Mucosa of rectum (tissue), 2 donors: Measurements from ENCODE around the gene DDB1.

Source experiments
- H3K27ac ChIP-seq, 2 donors: one replicate each; pipeline ENCODE4 v1.7.0; 2013; ENCODE audit warnings: inconsistent platforms in 2 of 2, low read depth in 2 of 2, low read length in 2 of 2
- H3K27me3 ChIP-seq, 2 donors: one replicate each; pipeline ENCODE4 v1.7.0; 2013; ENCODE audit warnings: low read length in 2 of 2; ENCODE audit not compliant: control insufficient read depth in 2 of 2, insufficient read depth in 2 of 2
- H3K36me3 ChIP-seq, 2 donors: one replicate each; pipeline ENCODE4 v1.7.0; 2013; ENCODE audit warnings: low read length in 2 of 2; ENCODE audit not compliant: control insufficient read depth in 2 of 2, insufficient read depth in 2 of 2
- H3K4me1 ChIP-seq, 2 donors: one replicate each; pipeline ENCODE4 v1.7.0; 2013; ENCODE audit warnings: low read length in 2 of 2, mild to moderate bottlenecking in 1 of 2; ENCODE audit not compliant: control insufficient read depth in 2 of 2, insufficient read depth in 2 of 2
- H3K4me3 ChIP-seq, 2 donors: one replicate each; pipeline ENCODE4 v1.7.0; 2013; ENCODE audit warnings: low read length in 2 of 2
- H3K9ac ChIP-seq, 2 donors: one replicate each; pipeline ENCODE4 v1.7.0; 2013; ENCODE audit warnings: low read length in 2 of 2, low read depth in 1 of 2, mild to moderate bottlenecking in 1 of 2
- H3K9me3 ChIP-seq, 2 donors: one replicate each; pipeline ENCODE4 v1.7.0; 2013; ENCODE audit warnings: low read length in 2 of 2; ENCODE audit not compliant: control insufficient read depth in 2 of 2
- donor health status: healthy.
- donor health status: Normal muscosa, but diverticular disease.

The DDB1 gene

GRCh38 chr11:61336171-61336935, 3.4 kb upstream of the DDB1 start:
- peak overlapping the region; percentile 14 to 49 for H3K9ac ChIP-seq
- H3K27ac ChIP-seq: peak overlapping the region; percentile 50 to 74

GRCh38 chr11:61335355-61335710, 2.4 kb upstream of the DDB1 start:
- no peak overlapping the region for H3K27ac ChIP-seq
- H3K4me1 ChIP-seq: peaks cover 20 to 21% of the 10 kb centered on the region in 2 donors
- H3K9ac ChIP-seq: no peak overlapping the region
- no peak overlapping the region for H3K4me3 ChIP-seq
- H3K9me3 ChIP-seq: no peaks in the 10 kb centered on the region
- H3K27me3 ChIP-seq: no peaks in the 10 kb centered on the region
- peaks cover 0 to 13% of the 10 kb centered on the region in 2 donors for H3K36me3 ChIP-seq

More at GRCh38 chr11:61336171-61336935, 3.4 kb upstream of the DDB1 start:
- H3K36me3 ChIP-seq: peaks cover 0 to 16% of the 10 kb centered on the region in 2 donors
- H3K4me1 ChIP-seq: peaks cover 18 to 20% of the 10 kb centered on the region in 2 donors
- no peaks in the 10 kb centered on the region for H3K9me3 ChIP-seq
- H3K4me3 ChIP-seq: no peak overlapping the region
- H3K27me3 ChIP-seq: no peaks in the 10 kb centered on the region

GRCh38 chr11:61334434-61335354, 1.8 kb upstream of the DDB1 start:
- no peaks in the 10 kb centered on the region for H3K9me3 ChIP-seq
- H3K9ac ChIP-seq: no peak overlapping the region
- H3K27me3 ChIP-seq: no peaks in the 10 kb centered on the region
- H3K36me3 ChIP-seq: peaks cover 2 to 16% of the 10 kb centered on the region in 2 donors
- peaks cover 20 to 21% of the 10 kb centered on the region in 2 donors for H3K4me1 ChIP-seq
- H3K27ac ChIP-seq: no peak overlapping the region
- no peak overlapping the region for H3K4me3 ChIP-seq

- Histone ChIP-seq H3K9me3 (no peaks in the 10 kb centered on the region), H3K4me3 (peak overlapping the region; percentile 88 to 93), H3K27me3 (no peaks in the 10 kb centered on the region), H3K9ac (peak overlapping the region; percentile 94 to 95), H3K4me1 (peaks cover 20 to 21% of the 10 kb centered on the region in 2 donors), H3K27ac (peak overlapping the region; percentile 87 to 93), H3K36me3 (peaks cover 6 to 18% of the 10 kb centered on the region in 2 donors)
Observed at GRCh38 chr11:61333550-61334433, 887 bp upstream of the DDB1 start.

GRCh38 chr11:61332281-61332796, 566 bp downstream of the DDB1 start:
- Histone ChIP-seq H3K27ac (peak overlapping the region; percentile 87 to 93), H3K27me3 (no peaks in the 10 kb centered on the region), H3K9me3 (no peaks in the 10 kb centered on the region), H3K9ac (peak overlapping the region; percentile 94 to 95), H3K4me1 (peaks cover 20 to 21% of the 10 kb centered on the region in 2 donors), H3K36me3 (peaks cover 17 to 21% of the 10 kb centered on the region in 2 donors), H3K4me3 (peak overlapping the region; percentile 88 to 93)

GRCh38 chr11:61331651-61332050, 1.3 kb downstream of the DDB1 start:
- peaks cover 20 to 21% of the 10 kb centered on the region in 2 donors for H3K4me1 ChIP-seq
- H3K4me3 ChIP-seq: peak overlapping the region; percentile 88 to 93
- H3K9ac ChIP-seq: peak overlapping the region; percentile 52 to 95
- peaks cover 21 to 25% of the 10 kb centered on the region in 2 donors for H3K36me3 ChIP-seq
- H3K27me3 ChIP-seq: no peaks in the 10 kb centered on the region
- no peak overlapping the region for H3K27ac ChIP-seq
- no peaks in the 10 kb centered on the region for H3K9me3 ChIP-seq

- peaks cover 34 to 42% of the 10 kb centered on the region in 2 donors for H3K36me3 ChIP-seq
- H3K4me3 ChIP-seq: no peak overlapping the region
- H3K4me1 ChIP-seq: peaks cover 20 to 21% of the 10 kb centered on the region in 2 donors
- no peaks in the 10 kb centered on the region for H3K27me3 ChIP-seq
- no peak overlapping the region for H3K27ac ChIP-seq
- no peaks in the 10 kb centered on the region for H3K9me3 ChIP-seq
- H3K9ac ChIP-seq: no peak overlapping the region
Observed at GRCh38 chr11:61329871-61330270, 3.0 kb downstream of the DDB1 start.

- no peak overlapping the region for H3K9ac ChIP-seq
- no peaks in the 10 kb centered on the region for H3K27me3 ChIP-seq
- no peaks in the 10 kb centered on the region for H3K9me3 ChIP-seq
- no peak overlapping the region for H3K27ac ChIP-seq
- H3K4me1 ChIP-seq: peaks cover 11 to 15% of the 10 kb centered on the region in 2 donors
- H3K4me3 ChIP-seq: no peak overlapping the region
- H3K36me3 ChIP-seq: peaks cover 44 to 54% of the 10 kb centered on the region in 2 donors
Observed at GRCh38 chr11:61328351-61328750, 4.6 kb downstream of the DDB1 start.

GRCh38 chr11:61327669-61328071, 5.2 kb downstream of the DDB1 start:
- peaks cover 50 to 61% of the 10 kb centered on the region in 2 donors for H3K36me3 ChIP-seq

More at GRCh38 chr11:61327669-61328071, 5.2 kb downstream of the DDB1 start:
- no peak overlapping the region for H3K27ac ChIP-seq
- H3K9ac ChIP-seq: no peak overlapping the region
- peaks cover 11 to 14% of the 10 kb centered on the region in 2 donors for H3K4me1 ChIP-seq
- no peak overlapping the region for H3K4me3 ChIP-seq
- no peaks in the 10 kb centered on the region for H3K27me3 ChIP-seq
- H3K9me3 ChIP-seq: no peaks in the 10 kb centered on the region
